Bronchial epithelial cell (primary cell): Measurements from ENCODE around the gene DEAF1. TPM values are rescaled to one million over a fixed set of nuclear protein-coding genes. Genes with fewer than 3 reads are reported as not detected.
A peak's percentile ranks its signal among the peaks of the same experiment; 100 is the strongest.

ENCODE experiments used
- DNase-seq: peaks from one replicate; pipeline ENCODE4 v3.0.0-alpha.2; 2010; ENCODE audit warnings: low read depth
- FAIRE-seq: peaks from 2 replicates; lab custom pipeline; 2011; peaks lifted over from hg19 to GRCh38; lab: Jason Lieb, UNC
- H3K27me3 ChIP-seq: 2 replicates; pipeline ENCODE4 v1.5.1; 2011; ENCODE audit warnings: low read length; ENCODE audit not compliant: control insufficient read depth, insufficient read depth
- H3K36me3 ChIP-seq: 2 replicates; pipeline ENCODE4 v1.5.1; 2011; ENCODE audit warnings: low read length; ENCODE audit not compliant: control insufficient read depth, insufficient read depth
- H3K4me3 ChIP-seq: 2 replicates; pipeline ENCODE4 v1.5.1; 2011; ENCODE audit warnings: mild to moderate bottlenecking, low read depth, low read length, control low read depth
- total RNA-seq: library from RNA; depleted of rRNA; stranded (reverse); fragments of >200 nt; gene quantifications from 2 replicates; pipeline ENCODE4 v1.2.1, GENCODE V29; 2014
- TF ChIP-seq, protein P1 (sequence below): IDR thresholded peaks from 2 replicates; pipeline ENCODE4 v1.5.1; 2011; ENCODE audit warnings: mild to moderate bottlenecking, moderate library complexity, low read length, control low read depth, inconsistent platforms; ENCODE audit not compliant: insufficient read depth, severe bottlenecking

DEAF1 gene
- total RNA-seq, 1 donor from 2014 or later, result 23.4 TPM

DNA sequence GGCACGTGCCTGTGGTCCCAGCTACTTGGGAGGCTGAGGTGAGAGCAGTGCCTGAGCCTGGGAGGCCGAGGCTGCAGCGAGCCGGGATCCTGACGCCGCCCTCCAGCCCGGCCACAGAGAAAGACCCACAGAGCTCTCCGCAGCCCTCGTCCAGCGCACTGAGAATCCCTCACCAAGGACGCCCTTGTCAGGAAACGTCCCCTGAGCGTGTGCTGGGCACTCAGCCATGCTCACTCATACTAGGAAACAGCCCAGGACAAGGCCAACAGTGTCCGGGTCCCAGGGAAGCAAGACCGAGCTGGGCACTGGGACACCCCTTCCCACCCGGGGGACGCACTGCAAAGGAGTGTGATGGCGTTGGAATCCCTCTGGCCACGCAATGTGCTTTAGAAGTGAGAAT lies 14.5 kb downstream of the DEAF1 start:
- no peak for FAIRE-seq
- TF ChIP-seq, protein P1, sequence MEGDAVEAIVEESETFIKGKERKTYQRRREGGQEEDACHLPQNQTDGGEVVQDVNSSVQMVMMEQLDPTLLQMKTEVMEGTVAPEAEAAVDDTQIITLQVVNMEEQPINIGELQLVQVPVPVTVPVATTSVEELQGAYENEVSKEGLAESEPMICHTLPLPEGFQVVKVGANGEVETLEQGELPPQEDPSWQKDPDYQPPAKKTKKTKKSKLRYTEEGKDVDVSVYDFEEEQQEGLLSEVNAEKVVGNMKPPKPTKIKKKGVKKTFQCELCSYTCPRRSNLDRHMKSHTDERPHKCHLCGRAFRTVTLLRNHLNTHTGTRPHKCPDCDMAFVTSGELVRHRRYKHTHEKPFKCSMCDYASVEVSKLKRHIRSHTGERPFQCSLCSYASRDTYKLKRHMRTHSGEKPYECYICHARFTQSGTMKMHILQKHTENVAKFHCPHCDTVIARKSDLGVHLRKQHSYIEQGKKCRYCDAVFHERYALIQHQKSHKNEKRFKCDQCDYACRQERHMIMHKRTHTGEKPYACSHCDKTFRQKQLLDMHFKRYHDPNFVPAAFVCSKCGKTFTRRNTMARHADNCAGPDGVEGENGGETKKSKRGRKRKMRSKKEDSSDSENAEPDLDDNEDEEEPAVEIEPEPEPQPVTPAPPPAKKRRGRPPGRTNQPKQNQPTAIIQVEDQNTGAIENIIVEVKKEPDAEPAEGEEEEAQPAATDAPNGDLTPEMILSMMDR, result no peak
- peaks cover 16% of the 10 kb centered on the region for H3K36me3 ChIP-seq
- H3K4me3 ChIP-seq, result no peak overlapping the region
- H3K27me3 ChIP-seq, result no peaks in the 10 kb centered on the region
- DNase-seq, result no peak

DNA sequence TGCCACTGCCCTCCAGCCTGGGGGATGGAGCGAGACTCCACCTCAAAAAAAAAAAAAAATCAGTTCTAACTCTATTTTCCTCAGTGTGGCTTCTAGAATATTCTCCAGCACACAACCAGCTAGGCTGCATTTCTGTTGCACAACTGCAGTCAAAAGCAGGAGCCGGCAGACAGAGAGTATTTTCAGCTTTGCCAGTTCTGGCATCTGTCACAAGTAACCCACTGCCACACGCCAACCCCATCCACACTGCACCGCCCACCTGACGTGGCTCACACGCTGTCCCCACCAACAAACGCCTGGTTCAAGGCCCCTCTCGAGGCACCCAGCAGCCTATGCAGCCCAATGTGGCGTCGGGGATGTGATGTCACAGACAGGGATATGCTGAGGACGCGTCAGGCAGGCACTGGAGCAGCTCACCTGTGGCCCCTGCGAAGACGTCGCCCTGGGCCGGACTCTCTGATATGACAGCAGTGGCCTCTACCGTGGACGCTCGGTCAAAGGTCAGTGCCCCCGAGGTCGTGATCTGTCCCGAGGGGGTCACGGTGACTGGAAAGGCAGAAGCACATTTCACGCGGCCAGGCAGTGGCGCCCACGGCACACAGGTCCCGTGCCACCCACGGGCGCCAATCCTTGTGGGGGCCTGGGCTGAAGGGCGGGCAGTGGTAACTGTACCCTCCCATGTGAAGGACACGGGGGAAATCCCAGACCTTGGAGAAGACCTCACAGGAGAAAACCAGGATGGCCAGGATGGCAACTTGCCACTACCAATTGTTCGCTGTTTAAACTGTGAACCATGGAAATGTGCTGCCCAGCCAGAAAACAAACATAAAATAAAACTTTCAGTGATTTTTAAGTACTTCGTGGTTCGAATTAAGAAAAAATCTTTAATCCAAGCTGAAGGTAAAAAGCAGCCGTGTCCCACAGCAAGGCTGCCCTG lies 15.5 kb downstream of the DEAF1 start:
- DNase-seq (no peak), FAIRE-seq (no peak)
- TF ChIP-seq, protein P1, result no peak

DNA sequence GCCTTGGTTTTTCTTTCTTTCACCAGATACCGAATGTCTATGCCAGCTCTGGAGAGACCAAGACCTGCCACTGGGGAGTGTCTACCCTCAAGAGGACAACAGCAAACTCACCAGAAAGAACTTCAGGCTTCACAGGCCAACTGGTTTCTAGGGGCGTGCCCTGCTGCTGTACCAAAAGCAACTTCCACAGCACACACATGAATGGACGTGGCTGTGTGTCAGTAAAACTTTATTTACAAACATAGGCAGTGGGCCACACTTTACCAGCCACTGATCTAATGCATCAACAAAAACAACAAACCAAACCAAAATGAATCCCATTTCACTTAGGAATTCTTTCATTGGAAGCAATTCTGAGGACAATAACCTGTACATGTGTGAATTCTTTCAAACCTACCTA lies 16.7 kb downstream of the DEAF1 start:
- TF ChIP-seq, protein P1, result no peak
- no peaks in the 10 kb centered on the region for H3K27me3 ChIP-seq
- no peak for FAIRE-seq
- no peak for DNase-seq
- H3K36me3 ChIP-seq, result peaks cover 15% of the 10 kb centered on the region
- H3K4me3 ChIP-seq, result no peak overlapping the region

More for the DNA sequence above, 15.5 kb downstream of the DEAF1 start:
- no peak overlapping the region for H3K4me3 ChIP-seq
- no peaks in the 10 kb centered on the region for H3K27me3 ChIP-seq
- H3K36me3 ChIP-seq, result peaks cover 15% of the 10 kb centered on the region

DNA sequence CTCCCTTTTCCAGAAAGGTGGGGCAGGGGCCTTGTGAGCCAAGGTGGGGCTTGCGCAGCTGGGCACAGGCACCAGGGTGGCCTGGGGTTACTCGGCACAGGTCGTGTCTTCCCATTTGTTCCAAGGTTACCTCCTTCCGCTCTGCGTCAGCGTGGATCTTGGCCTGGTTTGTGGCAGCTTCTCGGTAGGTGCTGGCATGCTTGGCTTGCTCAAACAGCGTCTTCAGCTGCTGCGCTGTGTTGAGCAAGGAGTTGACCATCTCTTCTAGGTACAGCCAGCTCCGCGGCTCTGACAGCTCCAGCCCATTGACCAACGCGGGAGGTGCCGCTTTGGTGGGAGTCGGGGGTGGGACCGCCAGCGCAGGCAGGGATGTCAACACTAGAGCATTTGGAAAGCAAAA lies 20.6 kb downstream of the DEAF1 start:
- H3K27me3 ChIP-seq, result no peaks in the 10 kb centered on the region
- H3K4me3 ChIP-seq, result no peak overlapping the region
- DNase-seq, result no peak
- TF ChIP-seq, protein P1, result no peak
- no peak for FAIRE-seq
- peaks cover 11% of the 10 kb centered on the region for H3K36me3 ChIP-seq

DNA sequence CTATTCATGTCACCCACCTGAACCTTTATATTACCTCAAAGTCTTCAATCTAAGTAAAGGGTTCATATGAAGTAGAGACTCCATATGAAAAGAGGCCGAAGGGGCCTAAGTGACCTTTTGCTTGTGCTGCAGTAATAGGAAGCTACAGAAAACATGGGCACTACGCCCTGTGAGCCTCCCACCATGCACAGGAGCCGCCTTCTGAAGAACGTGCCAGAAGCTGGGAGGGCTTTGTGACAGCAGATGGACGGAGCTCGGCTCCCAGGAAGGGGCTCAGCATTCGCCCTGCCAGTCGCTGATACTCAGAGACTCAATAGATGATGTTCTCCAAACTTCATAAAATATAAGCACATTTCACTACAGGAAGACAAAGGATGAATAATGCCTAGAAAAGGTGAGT lies 21.2 kb downstream of the DEAF1 start:
- no peak for DNase-seq
- TF ChIP-seq, protein P1, result no peak
- Histone ChIP-seq H3K36me3 (peaks cover 11% of the 10 kb centered on the region), H3K4me3 (no peak overlapping the region), H3K27me3 (no peaks in the 10 kb centered on the region)
- peak; percentile 68 for FAIRE-seq
